ENCODE results near the gene MORC3.

- TF ChIP-seq CTCF (IDR thresholded peaks at IDR 0.05) = no peak
- TF ChIP-seq POLR2A (IDR thresholded peaks at IDR 0.05) = no peak
Observed at GRCh38 chr21:36344931-36345330, 24.9 kb downstream of the MORC3 start.
